ENCODE results near the gene TMEM88.

TMEM88 gene

GRCh38 chr17:7884581-7885366 lies 29.9 kb downstream of the TMEM88 start:
- DNase-seq (ENCODE audit: low read depth in 2 of 2, low spot score in 1 of 2): peak in 1 of 2 donors; percentile 15

DNA sequence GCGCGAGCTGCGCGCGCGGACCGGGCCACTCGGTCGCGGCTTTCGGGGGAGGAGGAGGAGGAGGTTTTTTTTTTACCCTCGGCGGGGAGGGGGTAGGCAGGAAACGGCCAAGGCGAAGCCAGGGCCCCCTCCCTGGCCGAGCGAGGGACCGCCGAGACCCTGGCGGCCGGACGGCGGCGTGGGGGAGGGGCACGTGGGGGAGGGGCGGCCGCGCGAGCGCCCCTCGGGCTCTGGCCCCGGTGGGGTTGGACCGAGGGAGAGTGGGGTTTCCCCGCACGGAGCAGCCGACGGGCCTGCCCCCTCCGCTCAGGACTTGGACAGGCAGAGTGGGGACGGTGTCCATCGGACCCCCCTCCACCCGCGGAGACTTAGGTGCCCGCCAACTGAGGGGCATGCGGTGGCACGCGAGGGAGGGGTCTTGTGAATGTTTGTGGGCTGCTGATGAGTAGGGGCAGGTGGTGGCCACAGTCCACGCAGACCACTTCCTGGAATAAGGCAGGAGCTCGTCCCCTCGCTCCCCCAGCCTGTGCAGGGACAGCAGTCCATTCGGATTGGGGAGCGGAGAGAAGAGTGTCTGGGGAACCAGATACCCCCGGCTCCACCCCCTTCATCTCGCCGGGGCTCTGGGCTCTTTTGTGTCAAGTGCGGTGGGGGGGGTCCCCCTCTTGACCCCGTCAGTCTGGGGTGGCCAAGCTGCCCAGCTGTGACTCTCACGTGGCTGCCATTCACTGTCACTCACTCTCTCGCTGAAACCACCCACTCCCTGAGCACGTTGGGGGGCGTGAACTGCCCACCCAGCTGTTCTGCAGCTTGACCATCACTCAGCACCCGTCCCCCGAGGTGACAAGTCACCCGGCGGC lies 30.7 kb downstream of the TMEM88 start:
- DNase-seq (ENCODE audit: low read depth in 2 of 2, low spot score in 1 of 2): peak in 1 of 2 donors; percentile 13

DNA sequence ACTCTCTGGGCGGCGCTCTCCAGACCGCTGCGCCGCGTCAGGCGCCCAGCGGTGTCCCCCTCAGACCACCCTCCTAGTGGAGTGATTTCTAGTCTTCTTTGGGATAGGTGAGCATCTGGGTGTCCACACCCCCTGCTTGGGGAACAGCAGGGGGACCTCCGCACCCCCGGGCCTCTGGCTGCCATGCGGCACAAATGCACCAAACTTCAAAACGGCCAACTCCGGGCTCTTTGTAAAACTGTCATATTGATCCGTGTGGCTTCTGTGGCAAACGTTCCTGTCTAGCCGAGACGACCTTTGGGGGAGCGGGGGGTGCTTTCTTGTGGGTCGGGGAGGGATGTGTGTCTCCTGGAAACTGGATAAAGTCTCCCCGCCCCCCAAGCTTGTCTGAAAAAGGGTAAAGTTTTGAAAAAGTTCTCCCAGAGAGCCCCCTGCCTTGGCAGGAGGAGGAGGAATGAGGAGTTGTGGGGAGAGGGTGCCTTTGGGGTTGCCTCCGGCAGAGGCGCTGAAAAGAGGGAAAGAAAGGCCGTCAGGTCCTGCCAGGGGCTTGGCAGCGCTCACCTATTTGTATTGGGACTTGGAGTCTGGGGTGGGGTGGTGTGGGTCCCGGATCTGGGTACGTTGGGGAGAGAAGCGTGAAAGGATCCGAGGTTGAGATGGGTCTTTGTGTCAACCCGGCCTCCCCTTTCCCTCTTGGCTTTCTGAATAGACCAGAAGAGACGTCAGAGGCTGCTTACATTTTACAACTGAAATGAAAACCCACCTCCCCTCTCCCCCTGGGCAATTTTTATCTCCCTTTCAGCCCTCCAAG lies 31.6 kb downstream of the TMEM88 start:
- DNase-seq (ENCODE audit: low read depth in 2 of 2, low spot score in 1 of 2): peak in 1 of 2 donors; percentile 25

GRCh38 chr17:7887038-7887481 lies 32.2 kb downstream of the TMEM88 start:
- no peak for DNase-seq (ENCODE audit: low read depth in 2 of 2, low spot score in 1 of 2)

GRCh38 chr17:7887482-7888183 lies 32.8 kb downstream of the TMEM88 start:
- peak in 1 of 2 donors; percentile 80 for DNase-seq (ENCODE audit: low read depth in 2 of 2, low spot score in 1 of 2)

GRCh38 chr17:7888184-7888920 lies 33.5 kb downstream of the TMEM88 start, which contains the start of gene CHD3:
Gene CHD3, plus strand, starts transcription at chr17:7888789. Its CDS starts 212 bp downstream, at chr17:7889001.
- peak in 1 of 2 donors; percentile 2 for DNase-seq (ENCODE audit: low read depth in 2 of 2, low spot score in 1 of 2)

- peak in 1 of 2 donors; percentile 3 for DNase-seq (ENCODE audit: low read depth in 2 of 2, low spot score in 1 of 2)
Measured at GRCh38 chr17:7889166-7889955, 34.5 kb downstream of the TMEM88 start.

DNA sequence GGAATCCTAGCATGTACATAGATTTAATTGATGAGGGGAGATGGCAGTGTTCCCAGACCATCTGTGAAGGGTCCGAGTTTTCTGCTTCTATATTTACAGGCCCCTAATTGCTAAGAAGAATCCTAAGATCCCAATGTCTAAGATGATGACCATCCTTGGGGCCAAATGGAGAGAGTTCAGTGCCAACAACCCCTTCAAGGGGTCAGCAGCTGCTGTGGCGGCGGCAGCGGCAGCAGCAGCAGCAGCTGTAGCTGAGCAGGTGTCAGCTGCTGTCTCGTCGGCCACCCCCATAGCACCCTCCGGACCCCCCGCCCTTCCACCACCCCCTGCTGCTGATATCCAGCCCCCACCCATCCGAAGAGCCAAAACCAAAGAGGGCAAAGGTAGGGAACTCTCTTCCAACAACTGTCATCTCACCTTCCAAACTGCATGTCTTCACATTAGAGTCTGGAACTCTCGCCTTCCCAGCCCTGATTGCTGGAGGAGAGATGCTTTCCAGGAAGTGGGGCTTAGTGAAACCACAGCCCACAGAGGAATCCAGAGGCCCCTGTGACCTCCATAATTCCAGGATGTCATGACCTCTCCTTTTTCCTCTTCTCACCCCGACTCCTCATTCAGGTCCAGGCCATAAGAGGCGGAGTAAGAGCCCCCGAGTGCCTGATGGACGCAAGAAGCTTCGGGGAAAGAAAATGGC lies 38.5 kb downstream of the TMEM88 start:
- DNase-seq (ENCODE audit: low read depth in 2 of 2, low spot score in 1 of 2): no peak

GRCh38 chr17:7894226-7894625 lies 39.4 kb downstream of the TMEM88 start:
- no peak for DNase-seq (ENCODE audit: low read depth in 2 of 2, low spot score in 1 of 2)

GRCh38 chr17:7894866-7895265 lies 40.0 kb downstream of the TMEM88 start:
- DNase-seq (ENCODE audit: low read depth in 2 of 2, low spot score in 1 of 2): no peak

- no peak for DNase-seq (ENCODE audit: low read depth in 2 of 2, low spot score in 1 of 2)
Measured at GRCh38 chr17:7897090-7897489, 42.2 kb downstream of the TMEM88 start.

- DNase-seq (ENCODE audit: low read depth in 2 of 2, low spot score in 1 of 2): no peak
Measured at GRCh38 chr17:7897773-7898172, 42.9 kb downstream of the TMEM88 start.

GRCh38 chr17:7903154-7904103 lies 48.6 kb downstream of the TMEM88 start:
- DNase-seq (ENCODE audit: low read depth in 2 of 2, low spot score in 1 of 2): no peak
